Measurements from ENCODE around the gene DSG2. TPM values are rescaled to one million over a fixed set of nuclear protein-coding genes. Genes with fewer than 3 reads are reported as not detected.
A peak's percentile ranks its signal among the peaks of the same experiment; 100 is the strongest.

Gene DSG2
- total RNA-seq, 2 donors from 2014 or later = 112 to 144 TPM

GRCh38 chr18:31555971-31556747 lies 58.2 kb downstream of the DSG2 start:
- no peak overlapping the region for H3K9ac ChIP-seq (ENCODE audit: extremely low read depth, low read length, poor library complexity, severe bottlenecking)
- peaks cover 4% of the 10 kb centered on the region for H3K4me1 ChIP-seq (ENCODE audit: control insufficient read depth, insufficient read depth, low read length)
- no peaks in the 10 kb centered on the region for H3K36me3 Mint-ChIP-seq (ENCODE audit: low read depth)
- peaks cover 28% of the 10 kb centered on the region for H3K4me1 Mint-ChIP-seq
- H3K27me3 Mint-ChIP-seq (ENCODE audit: insufficient read depth) = no peaks in the 10 kb centered on the region
- H3K36me3 ChIP-seq (ENCODE audit: control insufficient read depth, insufficient read depth, low read length) = no peaks in the 10 kb centered on the region
- 31 to 47% methylated on average over 5 to 7 of the region's 7 CpGs for WGBS, 2 experiments (ENCODE audit: insufficient coverage in 1 of 2, insufficient read length in 1 of 2)
- H3K4me3 ChIP-seq (ENCODE audit: low read length) = no peak overlapping the region
- H3K27ac Mint-ChIP-seq = no peak overlapping the region
- H3K9me3 Mint-ChIP-seq = no peaks in the 10 kb centered on the region
- no peaks in the 10 kb centered on the region for H3K9me3 ChIP-seq (ENCODE audit: control insufficient read depth, low read length)
- H3K4me3 Mint-ChIP-seq = no peak overlapping the region
- H3K27ac ChIP-seq (ENCODE audit: low read depth, low read length) = no peak overlapping the region
- TF ChIP-seq, protein P1, sequence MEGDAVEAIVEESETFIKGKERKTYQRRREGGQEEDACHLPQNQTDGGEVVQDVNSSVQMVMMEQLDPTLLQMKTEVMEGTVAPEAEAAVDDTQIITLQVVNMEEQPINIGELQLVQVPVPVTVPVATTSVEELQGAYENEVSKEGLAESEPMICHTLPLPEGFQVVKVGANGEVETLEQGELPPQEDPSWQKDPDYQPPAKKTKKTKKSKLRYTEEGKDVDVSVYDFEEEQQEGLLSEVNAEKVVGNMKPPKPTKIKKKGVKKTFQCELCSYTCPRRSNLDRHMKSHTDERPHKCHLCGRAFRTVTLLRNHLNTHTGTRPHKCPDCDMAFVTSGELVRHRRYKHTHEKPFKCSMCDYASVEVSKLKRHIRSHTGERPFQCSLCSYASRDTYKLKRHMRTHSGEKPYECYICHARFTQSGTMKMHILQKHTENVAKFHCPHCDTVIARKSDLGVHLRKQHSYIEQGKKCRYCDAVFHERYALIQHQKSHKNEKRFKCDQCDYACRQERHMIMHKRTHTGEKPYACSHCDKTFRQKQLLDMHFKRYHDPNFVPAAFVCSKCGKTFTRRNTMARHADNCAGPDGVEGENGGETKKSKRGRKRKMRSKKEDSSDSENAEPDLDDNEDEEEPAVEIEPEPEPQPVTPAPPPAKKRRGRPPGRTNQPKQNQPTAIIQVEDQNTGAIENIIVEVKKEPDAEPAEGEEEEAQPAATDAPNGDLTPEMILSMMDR (conservative IDR thresholded peaks at IDR 0.05) = peak; percentile 93
- peak; percentile 72 for DNase-seq
- no peaks in the 10 kb centered on the region for H3K27me3 ChIP-seq (ENCODE audit: control insufficient read depth, insufficient read depth, low read length, poor library complexity, severe bottlenecking)

GRCh38 chr18:31557446-31557845 lies 59.5 kb downstream of the DSG2 start:
- Histone ChIP-seq H3K27me3 (ENCODE audit: control insufficient read depth, insufficient read depth, low read length, poor library complexity, severe bottlenecking) (no peaks in the 10 kb centered on the region), H3K9me3 (ENCODE audit: control insufficient read depth, low read length) (no peaks in the 10 kb centered on the region), H3K4me1 (ENCODE audit: control insufficient read depth, insufficient read depth, low read length) (peaks cover 4% of the 10 kb centered on the region), H3K4me3 (ENCODE audit: low read length) (no peak overlapping the region), H3K36me3 (ENCODE audit: control insufficient read depth, insufficient read depth, low read length) (no peaks in the 10 kb centered on the region), H3K27ac (ENCODE audit: low read depth, low read length) (no peak overlapping the region), H3K9ac (ENCODE audit: extremely low read depth, low read length, poor library complexity, severe bottlenecking) (no peak overlapping the region)
- peaks cover 27% of the 10 kb centered on the region for H3K4me1 Mint-ChIP-seq
- H3K27ac Mint-ChIP-seq = no peak overlapping the region
- TF ChIP-seq, protein P1 (conservative IDR thresholded peaks at IDR 0.05) = peak; percentile 68
- no peak overlapping the region for H3K4me3 Mint-ChIP-seq
- 94 to 100% methylated on average over 2 of the region's 3 CpGs for WGBS, 2 experiments (ENCODE audit: insufficient coverage in 1 of 2, insufficient read length in 1 of 2)
- DNase-seq = peak; percentile 66
- H3K27me3 Mint-ChIP-seq (ENCODE audit: insufficient read depth) = no peaks in the 10 kb centered on the region
- no peaks in the 10 kb centered on the region for H3K36me3 Mint-ChIP-seq (ENCODE audit: low read depth)
- H3K9me3 Mint-ChIP-seq = no peaks in the 10 kb centered on the region

DNA sequence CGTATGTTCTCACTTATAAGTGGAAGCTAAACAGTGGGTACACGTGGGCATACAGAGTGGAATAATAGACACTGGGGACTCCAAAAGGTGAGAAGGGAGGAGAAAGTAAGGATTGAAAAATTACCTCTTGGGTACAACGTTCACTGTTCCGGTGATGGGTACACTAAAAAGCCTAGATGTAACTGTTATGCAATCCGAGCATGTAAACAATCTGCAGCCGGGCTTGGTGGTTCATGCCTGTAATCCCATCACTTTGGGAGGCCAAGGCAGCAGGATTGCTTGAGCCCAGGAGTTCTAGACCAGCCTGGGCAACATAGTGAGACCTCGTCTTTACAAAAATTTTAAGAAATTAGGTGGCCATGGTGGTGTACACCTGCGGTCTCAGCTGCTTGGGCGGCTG lies 60.6 kb downstream of the DSG2 start:
- Mint-ChIP-seq H3K9me3 (no peaks in the 10 kb centered on the region), H3K4me1 (peaks cover 33% of the 10 kb centered on the region), H3K36me3 (ENCODE audit: low read depth) (no peaks in the 10 kb centered on the region), H3K4me3 (no peak overlapping the region), H3K27ac (no peak overlapping the region), H3K27me3 (ENCODE audit: insufficient read depth) (no peaks in the 10 kb centered on the region)
- Histone ChIP-seq H3K4me1 (ENCODE audit: control insufficient read depth, insufficient read depth, low read length) (peaks cover 4% of the 10 kb centered on the region), H3K9ac (ENCODE audit: extremely low read depth, low read length, poor library complexity, severe bottlenecking) (no peak overlapping the region), H3K27ac (ENCODE audit: low read depth, low read length) (no peak overlapping the region), H3K4me3 (ENCODE audit: low read length) (no peak overlapping the region), H3K27me3 (ENCODE audit: control insufficient read depth, insufficient read depth, low read length, poor library complexity, severe bottlenecking) (no peaks in the 10 kb centered on the region), H3K9me3 (ENCODE audit: control insufficient read depth, low read length) (no peaks in the 10 kb centered on the region), H3K36me3 (ENCODE audit: control insufficient read depth, insufficient read depth, low read length) (no peaks in the 10 kb centered on the region)
- TF ChIP-seq, protein P1 (conservative IDR thresholded peaks at IDR 0.05) = no peak
- WGBS, 2 experiments (ENCODE audit: insufficient coverage in 1 of 2, insufficient read length in 1 of 2) = 83 to 97% methylated on average over 8 to 9 of the region's 9 CpGs
- no peak for DNase-seq

Measured in endodermal cell (in vitro differentiated cells).